CD1c-positive myeloid dendritic cell (primary cell): Measurements from ENCODE around the gene TBX2.
"Not testable (repeated sequence)": the region's sequence is repeated elsewhere in the genome, so short reads cannot be mapped to it uniquely, and the experiment has no call there.

ENCODE experiments used
- DNase-seq: peaks from one replicate; pipeline ENCODE4 v3.0.0-alpha.2; 2016; ENCODE audit errors: extremely low spot score

Gene TBX2

GRCh38 chr17:61413661-61414126, 14.1 kb downstream of the TBX2 start:
- DNase-seq, result no peak

GRCh38 chr17:61414141-61414935, 14.7 kb downstream of the TBX2 start:
- DNase-seq, result no peak

- DNase-seq, result no peak
These were observed 15.3 kb downstream of the TBX2 start for GRCh38 chr17:61414936-61415251.

- no peak for DNase-seq
These were observed 15.9 kb downstream of the TBX2 start for GRCh38 chr17:61415374-61416210.

- DNase-seq, result no peak
These were observed 16.5 kb downstream of the TBX2 start for GRCh38 chr17:61416211-61416539.

- DNase-seq, result peak; percentile 82
These were observed 17.1 kb downstream of the TBX2 start for GRCh38 chr17:61416540-61417363.

GRCh38 chr17:61418449-61418848, 18.8 kb downstream of the TBX2 start:
- no peak for DNase-seq

GRCh38 chr17:61419496-61420046, 19.9 kb downstream of the TBX2 start:
- no peak for DNase-seq

- DNase-seq, result no peak
These were observed 20.4 kb downstream of the TBX2 start for GRCh38 chr17:61420052-61420451.

GRCh38 chr17:61420745-61421398, 21.2 kb downstream of the TBX2 start:
- no peak for DNase-seq

- DNase-seq, result no peak
These were observed 21.8 kb downstream of the TBX2 start for GRCh38 chr17:61421460-61421859.

GRCh38 chr17:61422116-61422799, 22.6 kb downstream of the TBX2 start:
- DNase-seq, result no peak

GRCh38 chr17:61422869-61423268, 23.2 kb downstream of the TBX2 start:
- DNase-seq, result no peak

GRCh38 chr17:61423967-61424649, 24.5 kb downstream of the TBX2 start:
- DNase-seq, result no peak

- DNase-seq, result no peak
These were observed 26.2 kb downstream of the TBX2 start for GRCh38 chr17:61425682-61426481.

GRCh38 chr17:61426482-61427304, 27.1 kb downstream of the TBX2 start:
- DNase-seq, result no peak

GRCh38 chr17:61427567-61427966, 27.9 kb downstream of the TBX2 start:
- DNase-seq, result no peak

GRCh38 chr17:61429274-61429673, 29.6 kb downstream of the TBX2 start:
- no peak for DNase-seq

- DNase-seq, result not testable (repeated sequence)
These were observed 30.2 kb downstream of the TBX2 start for GRCh38 chr17:61429831-61430230.
